T-cell (primary cell): ENCODE results near the gene SMCR8. TPM values are rescaled to one million over a fixed set of nuclear protein-coding genes. Genes with fewer than 3 reads are reported as not detected.
"Not testable (repeated sequence)": the region's sequence is repeated elsewhere in the genome, so short reads cannot be mapped to it uniquely, and the experiment has no call there.

Experiments
- ATAC-seq, 4 experiments: fragments of 200-7000 bp in 3 of 4; fragments of 150-1000 bp in 1 of 4; cut with Tn5 transposase; replicated peaks in 1 of 4; 1 replicate in 3 of 4; 2 replicates in 1 of 4; pipeline ENCODE4 v1.10.0; 2021; ENCODE audit warnings: moderate library complexity in 3 of 4, mild to moderate bottlenecking in 2 of 4, moderate number of reproducible peaks in 1 of 4
- CTCF ChIA-PET, 2 donors: fragments of 300-600 bp; sonication (Branson Sonifier 250); formaldehyde crosslinking; loops; one replicate each; lab custom pipeline; 2022; ENCODE audit warnings: antibody characterized with exemption in 2 of 2; lab: Charles Lee
- POLR2A ChIA-PET, 2 donors: fragments of 300-600 bp; sonication (Branson Sonifier 250); formaldehyde crosslinking; loops; one replicate each; lab custom pipeline; 2022; ENCODE audit warnings: antibody characterized with exemption in 2 of 2; lab: Charles Lee
- DNase-seq, 35 experiments: peaks; one replicate each; pipeline versions ENCODE4 v3.0.0 to v3.0.0-alpha.2; 2013 to 2023
- H3K27ac ChIP-seq: one replicate; pipeline ENCODE4 v1.5.1; 2013; ENCODE audit warnings: low read length
- H3K27me3 ChIP-seq, 2 experiments: replicated peaks in 1 of 2; 1 replicate in 1 of 2; 2 replicates in 1 of 2; pipeline versions ENCODE4 v1.6.1 to v1.7.0; 2013; ENCODE audit warnings: low read length in 1 of 2, mixed read lengths in 1 of 2; ENCODE audit not compliant: control insufficient read depth in 2 of 2, insufficient read depth in 2 of 2; ENCODE audit errors: extremely low read depth in 1 of 2
- H3K36me3 ChIP-seq, 2 donors: 1 replicate in 1 of 2; 2 replicates in 1 of 2; pipeline versions ENCODE4 v1.6.1 to v1.7.0; 2013; ENCODE audit warnings: low read length in 1 of 2; ENCODE audit not compliant: control insufficient read depth in 2 of 2, insufficient read depth in 1 of 2; ENCODE audit errors: extremely low read depth in 1 of 2
- H3K4me1 ChIP-seq, 2 experiments: 1 replicate in 1 of 2; 2 replicates in 1 of 2; pipeline versions ENCODE4 v1.6.1 to v1.7.0; 2013; ENCODE audit warnings: low read length in 2 of 2, mixed read lengths in 1 of 2; ENCODE audit not compliant: insufficient read depth in 2 of 2, control insufficient read depth in 1 of 2; ENCODE audit errors: extremely low read depth in 1 of 2
- H3K4me3 ChIP-seq, 2 donors: 1 replicate in 1 of 2; 2 replicates in 1 of 2; pipeline versions ENCODE4 v1.5.1 to v1.7.0; 2013; ENCODE audit warnings: mild to moderate bottlenecking in 2 of 2, low read length in 1 of 2, moderate library complexity in 1 of 2; ENCODE audit not compliant: control insufficient read depth in 1 of 2; ENCODE audit errors: extremely low read depth in 1 of 2
- H3K9me3 ChIP-seq: 2 replicates; pipeline ENCODE4 v1.7.0; 2013
- H3K27ac Mint-ChIP-seq, 2 donors: one replicate each; pipeline ENCODE4 v1.8.0; 2020 to 2021; ENCODE audit warnings: mild to moderate bottlenecking in 2 of 2, mixed read lengths in 2 of 2
- H3K27me3 Mint-ChIP-seq, 2 donors: one replicate each; pipeline ENCODE4 v1.8.0; 2021 to 2022; ENCODE audit warnings: mixed read lengths in 2 of 2
- H3K36me3 Mint-ChIP-seq: one replicate; pipeline ENCODE4 v1.8.0; 2021; ENCODE audit warnings: mixed read lengths
- H3K4me1 Mint-ChIP-seq, 3 donors: one replicate each; pipeline ENCODE4 v1.8.0; 2020 to 2022; ENCODE audit warnings: mixed read lengths in 3 of 3, mild to moderate bottlenecking in 1 of 3
- H3K4me3 Mint-ChIP-seq, 3 donors: one replicate each; pipeline ENCODE4 v1.8.0; 2020 to 2022; ENCODE audit warnings: mild to moderate bottlenecking in 3 of 3, mixed read lengths in 3 of 3, moderate library complexity in 3 of 3
- H3K9me3 Mint-ChIP-seq, 3 donors: one replicate each; pipeline ENCODE4 v1.8.0; 2020 to 2022; ENCODE audit warnings: mixed read lengths in 3 of 3
- WGBS: methylation state at CpG from one replicate; pipeline ENCODE4 v1.1.5; 2013; ENCODE audit warnings: missing lambda C conversion rate; ENCODE audit not compliant: insufficient coverage; 5-methylcytosine and 5-hydroxymethylcytosine counted together
- total RNA-seq, 35 experiments: library from RNA in 6 of 35; stranded (reverse) in 6 of 35; fragments of 120-200 nt in 1 of 35; gene quantifications; one replicate each; pipeline versions ENCODE4 v1.2.1 to v1.2.4 and lab custom pipeline; 2013 to 2026

Gene SMCR8
- total RNA-seq, 5 donors from 2014 or later (not counting 1 experiment from before 2014, with no cell fraction given) = 38.7 to 46.4 (median 45.9) TPM

DNA sequence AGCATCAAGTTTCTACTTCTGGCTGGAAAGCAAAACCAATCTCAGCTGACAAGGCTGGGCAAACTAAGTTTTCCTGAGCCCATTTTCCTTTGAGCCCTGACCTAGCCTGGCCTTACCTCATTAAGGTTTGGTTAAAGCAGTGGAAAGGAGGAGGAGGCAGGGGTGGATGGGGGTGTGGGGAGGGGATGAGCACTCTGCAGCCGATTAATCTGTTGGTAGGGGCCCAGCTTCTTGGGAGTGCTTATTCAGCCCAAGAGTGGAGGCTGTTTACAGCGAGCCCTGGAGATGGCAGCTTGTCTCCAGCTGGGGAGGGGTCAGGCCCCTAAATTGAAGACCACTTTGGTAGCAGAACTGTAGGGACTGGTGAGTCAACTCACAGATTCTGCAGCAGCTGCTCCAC is 12.0 kb downstream of the SMCR8 start:
- Histone ChIP-seq H3K36me3 (peaks cover 24 to 62% of the 10 kb centered on the region in 2 donors), H3K9me3 (no peaks in the 10 kb centered on the region), H3K4me3 (no peak overlapping the region), H3K27me3 (no peaks in the 10 kb centered on the region), H3K27ac (no peak overlapping the region), H3K4me1 (peaks cover 0 to 27% of the 10 kb centered on the region in 2 experiments)
- CTCF ChIA-PET = no interaction called here
- POLR2A ChIA-PET = no interaction called here
- Mint-ChIP-seq H3K4me1 (peaks cover 14 to 24% (median 20%) of the 10 kb centered on the region in 3 donors), H3K36me3 (peaks cover 30% of the 10 kb centered on the region), H3K4me3 (no peak overlapping the region), H3K9me3 (no peaks in the 10 kb centered on the region), H3K27ac (no peak overlapping the region), H3K27me3 (no peaks in the 10 kb centered on the region)
- ATAC-seq = no peak
- 75% methylated on average over 2 of the region's 2 CpGs for WGBS
- DNase-seq = no peak

DNA sequence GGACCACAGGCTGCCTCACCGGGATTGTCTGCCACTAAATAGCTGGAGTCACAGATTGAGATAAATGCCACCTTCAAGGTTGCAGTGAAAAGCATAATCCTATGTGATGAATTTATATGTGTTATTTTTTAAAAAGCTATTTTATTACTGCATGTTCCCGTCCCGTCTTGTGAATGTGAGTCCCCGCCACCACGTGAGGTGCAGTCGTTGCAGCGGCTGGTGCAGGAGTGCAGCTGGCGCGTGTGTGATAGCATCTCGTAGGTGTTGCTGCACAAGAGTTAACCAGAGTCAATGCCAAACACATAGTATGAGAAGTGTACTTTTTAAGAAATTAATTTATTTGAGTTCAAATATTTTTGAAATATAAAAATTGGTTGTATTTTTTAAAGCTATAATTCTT is 12.5 kb downstream of the SMCR8 start:
- peaks cover 18 to 25% (median 21%) of the 10 kb centered on the region in 3 donors for H3K4me1 Mint-ChIP-seq
- peaks cover 29% of the 10 kb centered on the region for H3K36me3 Mint-ChIP-seq
- DNase-seq (no peak), ATAC-seq (no peak)
- Histone ChIP-seq H3K36me3 (peaks cover 24 to 64% of the 10 kb centered on the region in 2 donors), H3K27ac (no peak overlapping the region), H3K9me3 (no peaks in the 10 kb centered on the region), H3K4me3 (no peak overlapping the region), H3K27me3 (no peaks in the 10 kb centered on the region), H3K4me1 (peaks cover 0 to 32% of the 10 kb centered on the region in 2 experiments)
- ChIA-PET CTCF (no interaction called here), POLR2A (no interaction called here)
- H3K27ac Mint-ChIP-seq = no peak overlapping the region
- H3K9me3 Mint-ChIP-seq = no peaks in the 10 kb centered on the region
- no peaks in the 10 kb centered on the region for H3K27me3 Mint-ChIP-seq
- WGBS = 100% methylated on average over 3 of the region's 10 CpGs
- no peak overlapping the region for H3K4me3 Mint-ChIP-seq

DNA sequence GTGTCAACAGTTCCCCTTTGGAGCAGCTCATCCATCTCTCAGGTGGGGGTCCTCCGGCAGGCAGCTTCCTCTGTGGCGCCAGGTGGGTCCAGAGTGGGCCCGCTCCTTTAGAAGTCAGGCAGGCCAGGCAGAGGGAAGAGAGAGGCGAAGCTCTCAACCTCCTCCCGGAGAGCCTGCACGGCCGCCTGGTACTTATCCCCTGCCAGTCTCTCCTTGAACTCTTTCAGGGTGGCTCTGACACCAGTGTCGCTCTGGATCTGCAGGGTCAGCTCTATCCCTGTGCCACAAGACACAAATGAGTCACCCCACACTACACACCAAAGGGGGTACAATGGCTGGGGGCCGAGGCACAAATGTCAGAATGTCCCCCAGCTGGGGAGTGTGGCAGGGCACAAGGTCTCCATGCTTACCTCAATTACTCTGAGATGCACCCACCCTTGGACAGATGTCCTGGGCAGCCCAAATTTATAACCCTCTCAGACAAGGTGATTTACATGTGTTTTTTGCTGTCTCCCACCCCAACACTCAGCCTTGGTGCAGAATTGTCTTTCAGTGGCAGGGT is 13.6 kb downstream of the SMCR8 start:
- Mint-ChIP-seq H3K4me3 (no peak overlapping the region), H3K4me1 (peaks cover 19 to 24% (median 21%) of the 10 kb centered on the region in 3 donors), H3K27me3 (no peaks in the 10 kb centered on the region), H3K27ac (no peak overlapping the region), H3K36me3 (peaks cover 28% of the 10 kb centered on the region), H3K9me3 (no peaks in the 10 kb centered on the region)
- CTCF ChIA-PET = no interaction called here
- peaks cover 0 to 22% of the 10 kb centered on the region in 2 experiments for H3K4me1 ChIP-seq
- 96% methylated on average over 9 of the region's 9 CpGs for WGBS
- DNase-seq = no peak
- H3K27me3 ChIP-seq = no peaks in the 10 kb centered on the region
- POLR2A ChIA-PET = no interaction called here
- ATAC-seq = no peak
- peaks cover 18 to 55% of the 10 kb centered on the region in 2 donors for H3K36me3 ChIP-seq
- H3K27ac ChIP-seq = no peak overlapping the region
- H3K4me3 ChIP-seq = no peak overlapping the region
- no peaks in the 10 kb centered on the region for H3K9me3 ChIP-seq

- peak overlapping the region in 1 of 3 donors; percentile 53 for H3K4me3 Mint-ChIP-seq
- H3K9me3 Mint-ChIP-seq = no peaks in the 10 kb centered on the region
- H3K4me1 ChIP-seq = peaks cover 0 to 17% of the 10 kb centered on the region in 2 experiments
- no peaks in the 10 kb centered on the region for H3K9me3 ChIP-seq
- peaks cover 14% of the 10 kb centered on the region for H3K36me3 Mint-ChIP-seq
- no peaks in the 10 kb centered on the region for H3K27me3 Mint-ChIP-seq
- ATAC-seq = peak in 3 of 4 experiments; percentile 51 to 83 (median 77)
- H3K36me3 ChIP-seq = peaks cover 8 to 40% of the 10 kb centered on the region in 2 donors
- ChIA-PET POLR2A (no interaction called here), CTCF (interaction anchor here in 1 of 2 donors (0.6 kb wide), 1 partner anchor 644 kb away, joined by 4 read pairs; no protein-coding TSS in a partner anchor)
- WGBS = 38% methylated on average over 4 of the region's 9 CpGs
- no peak overlapping the region for H3K4me3 ChIP-seq
- no peak overlapping the region for H3K27ac ChIP-seq
- no peaks in the 10 kb centered on the region for H3K27me3 ChIP-seq
- H3K27ac Mint-ChIP-seq = peak overlapping the region; percentile 84 to 91
- DNase-seq = peak in 6 of 35 experiments; percentile 10 to 43 (median 14)
- peaks cover 12 to 16% (median 14%) of the 10 kb centered on the region in 3 donors for H3K4me1 Mint-ChIP-seq
Measured at GRCh38 chr17:18331879-18332278, 16.8 kb downstream of the SMCR8 start.

DNA sequence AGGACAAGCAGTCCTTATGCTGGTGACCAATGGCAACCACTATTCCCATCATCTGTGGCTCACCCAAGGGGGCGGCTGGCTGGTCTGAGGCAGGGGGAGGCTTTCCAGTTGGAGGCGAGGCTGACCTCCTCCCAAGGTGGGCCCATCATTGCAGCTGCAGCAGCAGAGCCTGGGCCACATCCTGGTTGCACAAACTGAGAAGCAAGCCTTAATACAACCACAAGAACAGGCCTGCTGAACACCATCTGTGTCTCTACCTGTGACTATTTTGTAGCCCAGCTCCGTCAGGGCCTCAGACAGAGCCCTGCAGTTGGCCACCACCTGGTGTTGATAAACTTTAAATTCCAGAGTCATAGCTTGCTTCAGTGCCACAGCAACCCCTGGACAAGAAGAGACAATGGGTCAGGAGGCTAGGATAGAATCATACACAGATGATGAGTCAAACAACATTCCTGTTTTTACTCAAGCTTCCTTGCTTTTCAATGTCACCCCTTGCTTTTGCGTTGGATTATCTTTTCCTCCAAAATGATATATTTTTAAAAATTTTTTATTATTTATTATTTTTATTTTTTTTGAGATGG is 17.9 kb downstream of the SMCR8 start:
- POLR2A ChIA-PET = interaction anchor here in 1 of 2 donors (0.6 kb wide), 1 partner anchor 45 kb away, joined by 3 read pairs; no protein-coding TSS in a partner anchor
- peaks cover 0 to 17% of the 10 kb centered on the region in 2 experiments for H3K4me1 ChIP-seq
- Mint-ChIP-seq H3K4me1 (peaks cover 12 to 16% (median 14%) of the 10 kb centered on the region in 3 donors), H3K27me3 (no peaks in the 10 kb centered on the region), H3K27ac (peak overlapping the region in 1 of 2 donors; percentile 44), H3K4me3 (no peak overlapping the region), H3K9me3 (no peaks in the 10 kb centered on the region), H3K36me3 (peaks cover 18% of the 10 kb centered on the region)
- no peaks in the 10 kb centered on the region for H3K9me3 ChIP-seq
- ATAC-seq (no peak), DNase-seq (no peak)
- H3K4me3 ChIP-seq = no peak overlapping the region
- H3K27me3 ChIP-seq = no peaks in the 10 kb centered on the region
- no CpG with 5 or more reads among the region's 4 CpGs for WGBS
- CTCF ChIA-PET = interaction anchor here in 1 of 2 donors (0.6 kb wide), 1 partner anchor 913 kb away, joined by 3 read pairs; no protein-coding TSS in a partner anchor
- peaks cover 5 to 40% of the 10 kb centered on the region in 2 donors for H3K36me3 ChIP-seq
- H3K27ac ChIP-seq = no peak overlapping the region

DNA sequence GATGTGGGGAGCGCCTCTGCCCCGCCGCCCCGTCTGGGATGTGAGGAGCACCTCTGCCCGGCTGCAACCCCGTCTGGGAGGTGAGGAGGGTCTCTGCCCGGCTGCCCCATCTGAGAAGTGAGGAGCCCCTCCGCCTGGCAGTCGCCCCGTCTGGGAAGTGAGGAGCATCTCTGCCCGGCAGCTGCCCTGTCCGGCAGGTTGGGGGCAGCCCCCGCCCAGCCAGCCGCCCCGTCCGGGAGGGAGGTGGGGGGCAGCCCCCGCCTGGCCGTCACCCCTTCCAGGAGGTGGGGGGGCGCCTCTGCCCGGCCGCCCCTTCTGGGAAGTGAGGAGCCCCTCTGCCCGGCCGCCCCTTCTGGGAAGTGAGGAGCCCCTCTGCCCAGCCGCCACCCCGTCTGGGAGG is 23.1 kb downstream of the SMCR8 start:
- H3K36me3 Mint-ChIP-seq = peaks cover 29% of the 10 kb centered on the region

More for the DNA sequence above, 23.1 kb downstream of the SMCR8 start:
- POLR2A ChIA-PET, H3K27ac Mint-ChIP-seq, H3K4me1 ChIP-seq, DNase-seq, H3K9me3 Mint-ChIP-seq, H3K4me1 Mint-ChIP-seq, CTCF ChIA-PET, H3K4me3 Mint-ChIP-seq, H3K9me3 ChIP-seq, H3K27ac ChIP-seq, ATAC-seq, H3K27me3 ChIP-seq, H3K27me3 Mint-ChIP-seq, H3K4me3 ChIP-seq: not testable (repeated sequence)
- H3K36me3 ChIP-seq = peaks cover 5 to 34% of the 10 kb centered on the region in 2 donors
- WGBS = 100% methylated on average over 2 of the region's 25 CpGs
